ENCODE results near the gene CPT2.
"Not testable (repeated sequence)": the region's sequence is repeated elsewhere in the genome, so short reads cannot be mapped to it uniquely, and the experiment has no call there.

Gene CPT2

GRCh38 chr1:53197291-53198200 lies 922 bp downstream of the CPT2 start:
- Histone ChIP-seq H3K9me3 (ENCODE audit: insufficient read depth, low read depth, low read length) (no peaks in the 10 kb centered on the region), H3K27ac (ENCODE audit: low read depth, low read length) (peak overlapping the region; percentile 86), H3K9ac (ENCODE audit: low read depth, low read length) (peak overlapping the region; percentile 87), H3K4me3 (ENCODE audit: low read length) (peak overlapping the region; percentile 94), H3K4me1 (ENCODE audit: insufficient read depth, low read length) (peaks cover 10% of the 10 kb centered on the region), H3K27me3 (ENCODE audit: insufficient read depth, low read length) (peaks cover 12% of the 10 kb centered on the region), H3K36me3 (ENCODE audit: insufficient read depth, low read length) (peaks cover 21% of the 10 kb centered on the region)
- 42% methylated on average over 13 of the region's 13 CpGs for WGBS

- H3K9me3 ChIP-seq (ENCODE audit: insufficient read depth, low read depth, low read length) = no peaks in the 10 kb centered on the region
- 90% methylated on average over 4 of the region's 4 CpGs for WGBS
- H3K27me3 ChIP-seq (ENCODE audit: insufficient read depth, low read length) = peaks cover 12% of the 10 kb centered on the region
- no peak overlapping the region for H3K9ac ChIP-seq (ENCODE audit: low read depth, low read length)
- H3K4me1 ChIP-seq (ENCODE audit: insufficient read depth, low read length) = peaks cover 10% of the 10 kb centered on the region
- 0 out of 2 replicates have a peak overlapping the region, but pooled peaks have one; percentile 94 for H3K4me3 ChIP-seq (ENCODE audit: low read length)
- no peak overlapping the region for H3K27ac ChIP-seq (ENCODE audit: low read depth, low read length)
- H3K36me3 ChIP-seq (ENCODE audit: insufficient read depth, low read length) = peaks cover 28% of the 10 kb centered on the region
Measured at GRCh38 chr1:53198241-53198651, 1.6 kb downstream of the CPT2 start.

- WGBS = 94% methylated on average over 3 of the region's 3 CpGs
- no peaks in the 10 kb centered on the region for H3K4me1 ChIP-seq (ENCODE audit: insufficient read depth, low read length)
- H3K4me3 ChIP-seq (ENCODE audit: low read length) = no peak overlapping the region
- H3K36me3 ChIP-seq (ENCODE audit: insufficient read depth, low read length) = peaks cover 80% of the 10 kb centered on the region
- H3K27me3 ChIP-seq (ENCODE audit: insufficient read depth, low read length) = no peaks in the 10 kb centered on the region
- no peak overlapping the region for H3K9ac ChIP-seq (ENCODE audit: low read depth, low read length)
- no peak overlapping the region for H3K27ac ChIP-seq (ENCODE audit: low read depth, low read length)
- H3K9me3 ChIP-seq (ENCODE audit: insufficient read depth, low read depth, low read length) = peaks cover 39% of the 10 kb centered on the region
Measured at GRCh38 chr1:53203466-53203865, 6.8 kb downstream of the CPT2 start.

GRCh38 chr1:53205496-53205895 lies 8.9 kb downstream of the CPT2 start:
- peaks cover 99% of the 10 kb centered on the region for H3K36me3 ChIP-seq (ENCODE audit: insufficient read depth, low read length)
- H3K4me3 ChIP-seq (ENCODE audit: low read length); H3K4me1 ChIP-seq (ENCODE audit: insufficient read depth, low read length); H3K27me3 ChIP-seq (ENCODE audit: insufficient read depth, low read length); H3K9ac ChIP-seq (ENCODE audit: low read depth, low read length); H3K27ac ChIP-seq (ENCODE audit: low read depth, low read length): not testable (repeated sequence)
- H3K9me3 ChIP-seq (ENCODE audit: insufficient read depth, low read depth, low read length) = peaks cover 39% of the 10 kb centered on the region
- 96% methylated on average over 1 of the region's 1 CpG for WGBS

- not testable (repeated sequence) for H3K4me3 ChIP-seq (ENCODE audit: low read length); H3K4me1 ChIP-seq (ENCODE audit: insufficient read depth, low read length); H3K27me3 ChIP-seq (ENCODE audit: insufficient read depth, low read length); H3K9ac ChIP-seq (ENCODE audit: low read depth, low read length); H3K27ac ChIP-seq (ENCODE audit: low read depth, low read length)
- peaks cover 99% of the 10 kb centered on the region for H3K36me3 ChIP-seq (ENCODE audit: insufficient read depth, low read length)
- peaks cover 39% of the 10 kb centered on the region for H3K9me3 ChIP-seq (ENCODE audit: insufficient read depth, low read depth, low read length)
- WGBS = 93% methylated on average over 3 of the region's 3 CpGs
Measured at GRCh38 chr1:53206083-53206685, 9.6 kb downstream of the CPT2 start.

- WGBS = 100% methylated on average over 1 of the region's 1 CpG
- H3K9ac ChIP-seq (ENCODE audit: low read depth, low read length) = no peak overlapping the region
- H3K9me3 ChIP-seq (ENCODE audit: insufficient read depth, low read depth, low read length) = peaks cover 39% of the 10 kb centered on the region
- no peak overlapping the region for H3K4me3 ChIP-seq (ENCODE audit: low read length)
- no peak overlapping the region for H3K27ac ChIP-seq (ENCODE audit: low read depth, low read length)
- no peaks in the 10 kb centered on the region for H3K4me1 ChIP-seq (ENCODE audit: insufficient read depth, low read length)
- no peaks in the 10 kb centered on the region for H3K27me3 ChIP-seq (ENCODE audit: insufficient read depth, low read length)
- H3K36me3 ChIP-seq (ENCODE audit: insufficient read depth, low read length) = peaks cover 93% of the 10 kb centered on the region
Measured at GRCh38 chr1:53206735-53207379, 10.2 kb downstream of the CPT2 start.

GRCh38 chr1:53207726-53208125 lies 11.1 kb downstream of the CPT2 start:
- H3K9ac ChIP-seq (ENCODE audit: low read depth, low read length) = no peak overlapping the region
- no peaks in the 10 kb centered on the region for H3K27me3 ChIP-seq (ENCODE audit: insufficient read depth, low read length)
- no peak overlapping the region for H3K27ac ChIP-seq (ENCODE audit: low read depth, low read length)
- 100% methylated on average over 1 of the region's 1 CpG for WGBS
- peaks cover 91% of the 10 kb centered on the region for H3K36me3 ChIP-seq (ENCODE audit: insufficient read depth, low read length)
- H3K9me3 ChIP-seq (ENCODE audit: insufficient read depth, low read depth, low read length) = peaks cover 39% of the 10 kb centered on the region
- no peaks in the 10 kb centered on the region for H3K4me1 ChIP-seq (ENCODE audit: insufficient read depth, low read length)
- no peak overlapping the region for H3K4me3 ChIP-seq (ENCODE audit: low read length)

- H3K27me3 ChIP-seq (ENCODE audit: insufficient read depth, low read length) = no peaks in the 10 kb centered on the region
- H3K9me3 ChIP-seq (ENCODE audit: insufficient read depth, low read depth, low read length) = peaks cover 23% of the 10 kb centered on the region
- WGBS = 93% methylated on average over 7 of the region's 7 CpGs
- H3K4me3 ChIP-seq (ENCODE audit: low read length) = no peak overlapping the region
- H3K36me3 ChIP-seq (ENCODE audit: insufficient read depth, low read length) = peaks cover 87% of the 10 kb centered on the region
- H3K4me1 ChIP-seq (ENCODE audit: insufficient read depth, low read length) = no peaks in the 10 kb centered on the region
- H3K27ac ChIP-seq (ENCODE audit: low read depth, low read length) = no peak overlapping the region
- no peak overlapping the region for H3K9ac ChIP-seq (ENCODE audit: low read depth, low read length)
Measured at GRCh38 chr1:53210352-53210751, 13.7 kb downstream of the CPT2 start.

- Histone ChIP-seq H3K27ac (ENCODE audit: low read depth, low read length) (no peak overlapping the region), H3K4me1 (ENCODE audit: insufficient read depth, low read length) (no peaks in the 10 kb centered on the region), H3K36me3 (ENCODE audit: insufficient read depth, low read length) (peaks cover 87% of the 10 kb centered on the region), H3K4me3 (ENCODE audit: low read length) (no peak overlapping the region), H3K9me3 (ENCODE audit: insufficient read depth, low read depth, low read length) (peaks cover 17% of the 10 kb centered on the region), H3K27me3 (ENCODE audit: insufficient read depth, low read length) (no peaks in the 10 kb centered on the region), H3K9ac (ENCODE audit: low read depth, low read length) (no peak overlapping the region)
- 96% methylated on average over 11 of the region's 11 CpGs for WGBS
Measured at GRCh38 chr1:53210954-53211353, 14.3 kb downstream of the CPT2 start.

GRCh38 chr1:53214376-53214940 lies 17.8 kb downstream of the CPT2 start:
- peaks cover 3% of the 10 kb centered on the region; the same call in 1 of the 2 replicates for H3K4me1 ChIP-seq (ENCODE audit: insufficient read depth, low read length)
- no peak overlapping the region for H3K4me3 ChIP-seq (ENCODE audit: low read length)
- H3K9me3 ChIP-seq (ENCODE audit: insufficient read depth, low read depth, low read length) = no peaks in the 10 kb centered on the region
- H3K27ac ChIP-seq (ENCODE audit: low read depth, low read length) = no peak overlapping the region
- peaks cover 78% of the 10 kb centered on the region for H3K36me3 ChIP-seq (ENCODE audit: insufficient read depth, low read length)
- no peak overlapping the region for H3K9ac ChIP-seq (ENCODE audit: low read depth, low read length)
- H3K27me3 ChIP-seq (ENCODE audit: insufficient read depth, low read length) = no peaks in the 10 kb centered on the region
- WGBS = 89% methylated on average over 5 of the region's 5 CpGs

- H3K36me3 ChIP-seq (ENCODE audit: insufficient read depth, low read length) = peaks cover 48% of the 10 kb centered on the region
- peaks cover 12% of the 10 kb centered on the region; the same call in 1 of the 2 replicates for H3K4me1 ChIP-seq (ENCODE audit: insufficient read depth, low read length)
- H3K9ac ChIP-seq (ENCODE audit: low read depth, low read length) = no peak overlapping the region
- H3K4me3 ChIP-seq (ENCODE audit: low read length) = no peak overlapping the region
- 89% methylated on average over 7 of the region's 7 CpGs for WGBS
- no peaks in the 10 kb centered on the region for H3K9me3 ChIP-seq (ENCODE audit: insufficient read depth, low read depth, low read length)
- no peaks in the 10 kb centered on the region for H3K27me3 ChIP-seq (ENCODE audit: insufficient read depth, low read length)
- H3K27ac ChIP-seq (ENCODE audit: low read depth, low read length) = no peak overlapping the region
Measured at GRCh38 chr1:53218201-53218600, 21.6 kb downstream of the CPT2 start.
